GF-D8 (cell line): ENCODE results near the gene SDR39U1.

Source experiments
- DNase-seq: peaks from one replicate; lab custom pipeline; 2025; lab: John Stamatoyannopoulos, UW

The SDR39U1 gene

GRCh38 chr14:24429395-24430142 is 13.0 kb downstream of the SDR39U1 start, which contains the start of the genes CBLN3 and KHNYN:
Gene CBLN3 (minus strand): TSS chr14:24429668. CDS start chr14:24429054, 614 bp downstream.
Gene KHNYN (plus strand): TSS chr14:24429954. CDS start chr14:24430731, 777 bp downstream.
- DNase-seq = peak; percentile 67

GRCh38 chr14:24428628-24429394 is 13.8 kb downstream of the SDR39U1 start:
- no peak for DNase-seq

- DNase-seq = no peak
These were observed 14.8 kb downstream of the SDR39U1 start for GRCh38 chr14:24427537-24428508.

- no peak for DNase-seq
These were observed 15.6 kb downstream of the SDR39U1 start for GRCh38 chr14:24426912-24427536.

GRCh38 chr14:24426150-24426911 is 16.2 kb downstream of the SDR39U1 start:
- DNase-seq = no peak

GRCh38 chr14:24425704-24426103 is 16.9 kb downstream of the SDR39U1 start:
- no peak for DNase-seq

GRCh38 chr14:24422694-24423601 is 19.6 kb downstream of the SDR39U1 start:
- DNase-seq = no peak

GRCh38 chr14:24422261-24422660 is 20.3 kb downstream of the SDR39U1 start:
- peak; percentile 41 for DNase-seq

GRCh38 chr14:24418492-24418873 is 24.1 kb downstream of the SDR39U1 start:
- no peak for DNase-seq

- no peak for DNase-seq
These were observed 24.6 kb downstream of the SDR39U1 start for GRCh38 chr14:24417832-24418491.

- no peak for DNase-seq
These were observed 25.5 kb downstream of the SDR39U1 start for GRCh38 chr14:24416932-24417619.

- DNase-seq = no peak
These were observed 26.2 kb downstream of the SDR39U1 start for GRCh38 chr14:24416254-24416931.

- no peak for DNase-seq
These were observed 26.9 kb downstream of the SDR39U1 start for GRCh38 chr14:24415421-24416253.

- DNase-seq = no peak
These were observed 27.7 kb downstream of the SDR39U1 start for GRCh38 chr14:24414732-24415420.

- DNase-seq = no peak
These were observed 28.5 kb downstream of the SDR39U1 start for GRCh38 chr14:24414077-24414476.
